A549 (cell line): Measurements from ENCODE around the gene DPAGT1. TPM values are rescaled to one million over a fixed set of nuclear protein-coding genes. Genes with fewer than 3 reads are reported as not detected.

ENCODE experiments used
- CEBPB ChIP-seq, 2 experiments: fragments of >200 bp in 1 of 2; sonication (Bioruptor Twin) in 1 of 2; formaldehyde crosslinking in 1 of 2; IDR thresholded peaks; 2 replicates each; pipeline ENCODE4 v1.6.1; 2012 to 2016
- CHD4 ChIP-seq: fragments of 200-600 bp; sonication (generic); IDR thresholded peaks from 2 replicates; pipeline ENCODE4 v1.6.1; 2016; ENCODE audit warnings: antibody characterized with exemption, mild to moderate bottlenecking, borderline replicate concordance
- EHF ChIP-seq: fragments of 250-450 bp; sonication (Bioruptor Pico); IDR thresholded peaks from 2 replicates; pipeline ENCODE4 v1.5.0; 2020; ENCODE audit warnings: mild to moderate bottlenecking
- EHMT2 ChIP-seq: fragments of 200-600 bp; sonication (generic); IDR thresholded peaks from 2 replicates; pipeline ENCODE4 v1.6.1; 2016; ENCODE audit warnings: antibody characterized with exemption, low read depth, mild to moderate bottlenecking, moderate library complexity
- EP300 ChIP-seq, 2 experiments: fragments of >200 bp; sonication (Bioruptor Twin); formaldehyde crosslinking; IDR thresholded peaks; 2 replicates in 1 of 2; 3 replicates in 1 of 2; pipeline ENCODE4 v1.6.1; 2016 to 2017
- ESRRA ChIP-seq: fragments of 150-350 bp; IDR thresholded peaks from 2 replicates; pipeline ENCODE4 v1.6.1; 2014; ENCODE audit warnings: mild to moderate bottlenecking, low read length, borderline replicate concordance
- FOSL2 ChIP-seq, 2 experiments: fragments of 450-650 bp in 1 of 2; fragments of >200 bp in 1 of 2; sonication (Bioruptor Twin) in 1 of 2; formaldehyde crosslinking; IDR thresholded peaks; 2 replicates each; pipeline versions ENCODE4 v1.5.0 to v1.6.1; 2016 to 2020; ENCODE audit warnings: mild to moderate bottlenecking in 1 of 2, moderate library complexity in 1 of 2
- GATA3 ChIP-seq: IDR thresholded peaks from 2 replicates; pipeline ENCODE4 v1.6.1; 2012; ENCODE audit warnings: borderline replicate concordance
- HDAC2 ChIP-seq: fragments of 200-600 bp; sonication (generic); IDR thresholded peaks from 2 replicates; pipeline ENCODE4 v1.6.1; 2016
- HEYL ChIP-seq: fragments of 250-450 bp; sonication (Bioruptor Pico); IDR thresholded peaks from 2 replicates; pipeline ENCODE4 v1.8.0; 2021; ENCODE audit warnings: mild to moderate bottlenecking, moderate library complexity
- HMGXB4 ChIP-seq: fragments of 250-450 bp; sonication (Bioruptor Pico); IDR thresholded peaks from 2 replicates; pipeline ENCODE4 v1.5.0; 2021; ENCODE audit warnings: mild to moderate bottlenecking, moderate library complexity, borderline replicate concordance
- HOXB13 ChIP-seq: fragments of 250-450 bp; sonication (Bioruptor Pico); IDR thresholded peaks from 2 replicates; pipeline ENCODE4 v1.5.0; 2020; ENCODE audit warnings: low read depth, mild to moderate bottlenecking, moderate library complexity
- HOXB5 ChIP-seq: fragments of 250-450 bp; sonication (Bioruptor Pico); IDR thresholded peaks from 2 replicates; pipeline ENCODE4 v1.5.0; 2020; ENCODE audit warnings: mild to moderate bottlenecking, moderate library complexity
- JUNB ChIP-seq: fragments of >200 bp; sonication (Bioruptor Twin); formaldehyde crosslinking; IDR thresholded peaks from 2 replicates; pipeline ENCODE4 v1.6.1; 2016
- MAZ ChIP-seq: fragments of 150-350 bp; IDR thresholded peaks from 2 replicates; pipeline ENCODE4 v1.6.1; 2014; ENCODE audit warnings: antibody characterized with exemption, low read depth, low read length, borderline replicate concordance
- NPAS2 ChIP-seq: fragments of 250-450 bp; sonication (Bioruptor Pico); IDR thresholded peaks from 2 replicates; pipeline ENCODE4 v1.8.0; 2022; ENCODE audit warnings: mild to moderate bottlenecking, moderate library complexity, borderline replicate concordance
- NR3C1 ChIP-seq: fragments of >200 bp; sonication (Bioruptor Twin); formaldehyde crosslinking; IDR thresholded peaks from 3 replicates; pipeline ENCODE4 v1.6.1; 2017
- PHF8 ChIP-seq: fragments of 200-600 bp; sonication (generic); IDR thresholded peaks from 2 replicates; pipeline ENCODE4 v1.6.1; 2016; ENCODE audit warnings: low read depth, mild to moderate bottlenecking, antibody characterized with exemption, moderate library complexity, borderline replicate concordance
- POLR2AphosphoS2 ChIP-seq: conservative IDR thresholded peaks from 2 replicates; pipeline ENCODE4 v1.6.1; 2012; ENCODE audit warnings: low read length, improper control_type of control experiment, inconsistent platforms
- RARB ChIP-seq: fragments of 250-450 bp; sonication (Bioruptor Pico); IDR thresholded peaks from 2 replicates; pipeline ENCODE4 v1.8.0; 2021; ENCODE audit warnings: mild to moderate bottlenecking, moderate library complexity
- RCOR1 ChIP-seq: fragments of 150-350 bp; IDR thresholded peaks from 2 replicates; pipeline ENCODE4 v1.6.1; 2014; ENCODE audit warnings: antibody characterized with exemption, low read length, low read depth
- SMC3 ChIP-seq: fragments of >200 bp; sonication (Bioruptor Twin); formaldehyde crosslinking; IDR thresholded peaks from 3 replicates; pipeline ENCODE4 v1.6.1; 2018; ENCODE audit warnings: inconsistent platforms
- SREBF2 ChIP-seq: fragments of 450-650 bp; IDR thresholded peaks from 2 replicates; pipeline ENCODE4 v1.6.1; 2014; ENCODE audit warnings: mild to moderate bottlenecking, moderate library complexity
- TP53 ChIP-seq: fragments of 250-450 bp; sonication (Bioruptor Pico); IDR thresholded peaks from 2 replicates; pipeline ENCODE4 v1.5.0; 2021; ENCODE audit warnings: mild to moderate bottlenecking, moderate library complexity
- ZFP36 ChIP-seq: fragments of 450-650 bp; IDR thresholded peaks from 2 replicates; pipeline ENCODE4 v1.6.1; 2014; ENCODE audit warnings: borderline replicate concordance; ENCODE audit not compliant: partially characterized antibody
- ZNF302 ChIP-seq: fragments of 250-450 bp; sonication (Bioruptor Pico); IDR thresholded peaks from 2 replicates; pipeline ENCODE4 v1.9.0; 2021; ENCODE audit warnings: inconsistent platforms, mild to moderate bottlenecking, moderate library complexity
- polyA plus RNA-seq, 4 experiments: library from polyadenylated mRNA; depleted of rRNA in 3 of 4; stranded (reverse); fragments of >200 nt; fragmentation: RNase III in 1 of 4; extraction: RNeasy Plus Mini Kit Qiagen cat#74134 plus additional on column Dnase treatment in 1 of 4; gene quantifications; 2 replicates in 3 of 4; 3 replicates in 1 of 4; pipeline ENCODE4 v1.2.3, GENCODE V29; 2011 to 2017
- TF ChIP-seq, protein P1 (sequence below): fragments of >200 bp; sonication (Bioruptor Twin); formaldehyde crosslinking; IDR thresholded peaks from 3 replicates; pipeline ENCODE4 v1.5.1; 2016
- TF ChIP-seq, protein P2 (sequence below): fragments of 250-450 bp; sonication (Bioruptor Pico); IDR thresholded peaks from 2 replicates; pipeline ENCODE4 v1.5.0; 2020; ENCODE audit warnings: low read depth, mild to moderate bottlenecking, moderate library complexity
- TF ChIP-seq, protein P3 (sequence below): fragments of 450-650 bp; IDR thresholded peaks from 2 replicates; pipeline ENCODE4 v1.6.1; 2014; ENCODE audit warnings: antibody characterized with exemption
- TF ChIP-seq, protein P4 (sequence below): IDR thresholded peaks from 2 replicates; pipeline ENCODE4 v1.6.1; 2012

Gene DPAGT1
- polyA plus RNA-seq, 2 of the 4 experiments (the other 2 are of a cell fraction): 43.7 to 81.4 TPM

GRCh38 chr11:119095066-119095880 is 6.4 kb downstream of the DPAGT1 start (continued):
- TF ChIP-seq, protein P1, sequence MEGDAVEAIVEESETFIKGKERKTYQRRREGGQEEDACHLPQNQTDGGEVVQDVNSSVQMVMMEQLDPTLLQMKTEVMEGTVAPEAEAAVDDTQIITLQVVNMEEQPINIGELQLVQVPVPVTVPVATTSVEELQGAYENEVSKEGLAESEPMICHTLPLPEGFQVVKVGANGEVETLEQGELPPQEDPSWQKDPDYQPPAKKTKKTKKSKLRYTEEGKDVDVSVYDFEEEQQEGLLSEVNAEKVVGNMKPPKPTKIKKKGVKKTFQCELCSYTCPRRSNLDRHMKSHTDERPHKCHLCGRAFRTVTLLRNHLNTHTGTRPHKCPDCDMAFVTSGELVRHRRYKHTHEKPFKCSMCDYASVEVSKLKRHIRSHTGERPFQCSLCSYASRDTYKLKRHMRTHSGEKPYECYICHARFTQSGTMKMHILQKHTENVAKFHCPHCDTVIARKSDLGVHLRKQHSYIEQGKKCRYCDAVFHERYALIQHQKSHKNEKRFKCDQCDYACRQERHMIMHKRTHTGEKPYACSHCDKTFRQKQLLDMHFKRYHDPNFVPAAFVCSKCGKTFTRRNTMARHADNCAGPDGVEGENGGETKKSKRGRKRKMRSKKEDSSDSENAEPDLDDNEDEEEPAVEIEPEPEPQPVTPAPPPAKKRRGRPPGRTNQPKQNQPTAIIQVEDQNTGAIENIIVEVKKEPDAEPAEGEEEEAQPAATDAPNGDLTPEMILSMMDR: no peak; the same call in 1 of the 3 replicates
- TF ChIP-seq MAZ: no peak
- no peak for TF ChIP-seq HEYL (CRISPR knock-in tag)
- TF ChIP-seq SREBF2: no peak
- TF ChIP-seq ZFP36: no peak
- TF ChIP-seq EP300 (IDR thresholded peaks at IDR 0.05): no peak
- no peak for TF ChIP-seq JUNB
- TF ChIP-seq SMC3: no peak
- TF ChIP-seq POLR2AphosphoS2: no peak
- peak; percentile 27; the same call in 1 of the 2 replicates for TF ChIP-seq GATA3
- no peak for TF ChIP-seq HOXB13 (CRISPR knock-in tag)
- no peak for TF ChIP-seq HOXB5 (CRISPR knock-in tag)
- TF ChIP-seq EHF (CRISPR knock-in tag): no peak
- no peak for TF ChIP-seq CEBPB (IDR thresholded peaks at IDR 0.05)
- TF ChIP-seq TP53 (CRISPR knock-in tag): 0 out of 2 replicates have a peak, but pooled peaks have one; percentile 52
- TF ChIP-seq, protein P2, sequence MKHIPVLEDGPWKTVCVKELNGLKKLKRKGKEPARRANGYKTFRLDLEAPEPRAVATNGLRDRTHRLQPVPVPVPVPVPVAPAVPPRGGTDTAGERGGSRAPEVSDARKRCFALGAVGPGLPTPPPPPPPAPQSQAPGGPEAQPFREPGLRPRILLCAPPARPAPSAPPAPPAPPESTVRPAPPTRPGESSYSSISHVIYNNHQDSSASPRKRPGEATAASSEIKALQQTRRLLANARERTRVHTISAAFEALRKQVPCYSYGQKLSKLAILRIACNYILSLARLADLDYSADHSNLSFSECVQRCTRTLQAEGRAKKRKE (CRISPR knock-in tag): no peak
- TF ChIP-seq RARB (CRISPR knock-in tag): no peak
- TF ChIP-seq NPAS2: no peak
- TF ChIP-seq, protein P3, sequence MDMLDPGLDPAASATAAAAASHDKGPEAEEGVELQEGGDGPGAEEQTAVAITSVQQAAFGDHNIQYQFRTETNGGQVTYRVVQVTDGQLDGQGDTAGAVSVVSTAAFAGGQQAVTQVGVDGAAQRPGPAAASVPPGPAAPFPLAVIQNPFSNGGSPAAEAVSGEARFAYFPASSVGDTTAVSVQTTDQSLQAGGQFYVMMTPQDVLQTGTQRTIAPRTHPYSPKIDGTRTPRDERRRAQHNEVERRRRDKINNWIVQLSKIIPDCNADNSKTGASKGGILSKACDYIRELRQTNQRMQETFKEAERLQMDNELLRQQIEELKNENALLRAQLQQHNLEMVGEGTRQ: no peak
- no peak for TF ChIP-seq NR3C1
- no peak for TF ChIP-seq FOSL2 (IDR thresholded peaks at IDR 0.05)
- TF ChIP-seq FOSL2 (CRISPR knock-in tag; IDR thresholded peaks at IDR 0.05): no peak
- peak; percentile 91 for TF ChIP-seq PHF8
- TF ChIP-seq, protein P4, sequence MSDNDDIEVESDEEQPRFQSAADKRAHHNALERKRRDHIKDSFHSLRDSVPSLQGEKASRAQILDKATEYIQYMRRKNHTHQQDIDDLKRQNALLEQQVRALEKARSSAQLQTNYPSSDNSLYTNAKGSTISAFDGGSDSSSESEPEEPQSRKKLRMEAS: peak; percentile 87
- TF ChIP-seq HDAC2: no peak
- TF ChIP-seq RCOR1: no peak
- no peak for TF ChIP-seq CHD4
- no peak for TF ChIP-seq ESRRA
- peak; percentile 85; the same call in 1 of the 2 replicates for TF ChIP-seq HMGXB4
- TF ChIP-seq EHMT2: no peak
- no peak for TF ChIP-seq ZNF302 (CRISPR knock-in tag)
